ENCODE measurements around the gene MAGI2. TPM values are rescaled to one million over a fixed set of nuclear protein-coding genes. Genes with fewer than 3 reads are reported as not detected.

MAGI2 gene
- total RNA-seq, 2 experiments from 2014 or later, result 0.14 to 0.31 TPM

- no peak for DNase-seq
- Mint-ChIP-seq H3K4me1 (no peaks in the 10 kb centered on the region), H3K27ac (no peak overlapping the region), H3K36me3 (no peaks in the 10 kb centered on the region), H3K4me3 (no peak overlapping the region), H3K27me3 (no peaks in the 10 kb centered on the region), H3K9me3 (peaks cover 1% of the 10 kb centered on the region)
Measured at GRCh38 chr7:78746301-78746700, 707.2 kb downstream of the MAGI2 start.

GRCh38 chr7:78742694-78743093 is 710.8 kb downstream of the MAGI2 start:
- Mint-ChIP-seq H3K4me3 (no peak overlapping the region), H3K27me3 (no peaks in the 10 kb centered on the region), H3K27ac (no peak overlapping the region), H3K9me3 (peaks cover 1% of the 10 kb centered on the region), H3K4me1 (no peaks in the 10 kb centered on the region), H3K36me3 (no peaks in the 10 kb centered on the region)
- DNase-seq, result no peak

- no peak overlapping the region for H3K27ac Mint-ChIP-seq
- H3K9me3 Mint-ChIP-seq, result no peaks in the 10 kb centered on the region
- no peak overlapping the region for H3K4me3 Mint-ChIP-seq
- H3K36me3 Mint-ChIP-seq, result no peaks in the 10 kb centered on the region
- no peak for DNase-seq
- no peaks in the 10 kb centered on the region for H3K27me3 Mint-ChIP-seq
- no peaks in the 10 kb centered on the region for H3K4me1 Mint-ChIP-seq
Measured at GRCh38 chr7:78736548-78736947, 716.9 kb downstream of the MAGI2 start.

- Mint-ChIP-seq H3K4me3 (no peak overlapping the region), H3K36me3 (no peaks in the 10 kb centered on the region), H3K4me1 (no peaks in the 10 kb centered on the region), H3K9me3 (no peaks in the 10 kb centered on the region), H3K27me3 (no peaks in the 10 kb centered on the region), H3K27ac (no peak overlapping the region)
- no peak for DNase-seq
Measured at GRCh38 chr7:78734626-78735025, 718.8 kb downstream of the MAGI2 start.

- H3K4me3 Mint-ChIP-seq, result no peak overlapping the region
- no peaks in the 10 kb centered on the region for H3K36me3 Mint-ChIP-seq
- no peaks in the 10 kb centered on the region for H3K4me1 Mint-ChIP-seq
- no peaks in the 10 kb centered on the region for H3K27me3 Mint-ChIP-seq
- no peak for DNase-seq
- H3K9me3 Mint-ChIP-seq, result no peaks in the 10 kb centered on the region
- H3K27ac Mint-ChIP-seq, result no peak overlapping the region
Measured at GRCh38 chr7:78720066-78720465, 733.4 kb downstream of the MAGI2 start.

- no peaks in the 10 kb centered on the region for H3K4me1 Mint-ChIP-seq
- no peaks in the 10 kb centered on the region for H3K9me3 Mint-ChIP-seq
- H3K4me3 Mint-ChIP-seq, result no peak overlapping the region
- H3K27ac Mint-ChIP-seq, result no peak overlapping the region
- no peaks in the 10 kb centered on the region for H3K27me3 Mint-ChIP-seq
- H3K36me3 Mint-ChIP-seq, result no peaks in the 10 kb centered on the region
- no peak for DNase-seq
Measured at GRCh38 chr7:78718212-78718611, 735.3 kb downstream of the MAGI2 start.

GRCh38 chr7:78716876-78717275 is 736.6 kb downstream of the MAGI2 start:
- Mint-ChIP-seq H3K27ac (no peak overlapping the region), H3K4me3 (no peak overlapping the region), H3K4me1 (no peaks in the 10 kb centered on the region), H3K9me3 (peaks cover 4% of the 10 kb centered on the region), H3K27me3 (no peaks in the 10 kb centered on the region), H3K36me3 (no peaks in the 10 kb centered on the region)
- no peak for DNase-seq

GRCh38 chr7:78714356-78714755 is 739.1 kb downstream of the MAGI2 start:
- DNase-seq, result no peak
- no peak overlapping the region for H3K27ac Mint-ChIP-seq
- no peak overlapping the region for H3K4me3 Mint-ChIP-seq
- H3K27me3 Mint-ChIP-seq, result no peaks in the 10 kb centered on the region
- peaks cover 4% of the 10 kb centered on the region for H3K9me3 Mint-ChIP-seq
- H3K4me1 Mint-ChIP-seq, result no peaks in the 10 kb centered on the region
- no peaks in the 10 kb centered on the region for H3K36me3 Mint-ChIP-seq

GRCh38 chr7:78712111-78712510 is 741.4 kb downstream of the MAGI2 start:
- no peak overlapping the region for H3K4me3 Mint-ChIP-seq
- H3K9me3 Mint-ChIP-seq, result peaks cover 4% of the 10 kb centered on the region
- DNase-seq, result no peak
- no peaks in the 10 kb centered on the region for H3K36me3 Mint-ChIP-seq
- H3K27me3 Mint-ChIP-seq, result no peaks in the 10 kb centered on the region
- no peak overlapping the region for H3K27ac Mint-ChIP-seq
- H3K4me1 Mint-ChIP-seq, result no peaks in the 10 kb centered on the region

GRCh38 chr7:78709658-78710057 is 743.8 kb downstream of the MAGI2 start:
- peaks cover 4% of the 10 kb centered on the region for H3K9me3 Mint-ChIP-seq

GRCh38 chr7:78704504-78704903 is 749.0 kb downstream of the MAGI2 start:
- no peak overlapping the region for H3K4me3 Mint-ChIP-seq
- H3K27ac Mint-ChIP-seq, result no peak overlapping the region
- no peaks in the 10 kb centered on the region for H3K36me3 Mint-ChIP-seq
- H3K27me3 Mint-ChIP-seq, result no peaks in the 10 kb centered on the region
- DNase-seq, result no peak
- peaks cover 5% of the 10 kb centered on the region for H3K9me3 Mint-ChIP-seq
- no peaks in the 10 kb centered on the region for H3K4me1 Mint-ChIP-seq

More at GRCh38 chr7:78709658-78710057, 743.8 kb downstream of the MAGI2 start:
- Mint-ChIP-seq H3K27me3 (no peaks in the 10 kb centered on the region), H3K36me3 (no peaks in the 10 kb centered on the region), H3K27ac (no peak overlapping the region), H3K4me3 (no peak overlapping the region), H3K4me1 (no peaks in the 10 kb centered on the region)
- no peak for DNase-seq

- no peaks in the 10 kb centered on the region for H3K4me1 Mint-ChIP-seq
- no peaks in the 10 kb centered on the region for H3K27me3 Mint-ChIP-seq
- H3K9me3 Mint-ChIP-seq, result peaks cover 5% of the 10 kb centered on the region
- no peak overlapping the region for H3K4me3 Mint-ChIP-seq
- H3K36me3 Mint-ChIP-seq, result no peaks in the 10 kb centered on the region
- DNase-seq, result no peak
- H3K27ac Mint-ChIP-seq, result no peak overlapping the region
Measured at GRCh38 chr7:78703391-78703790, 750.1 kb downstream of the MAGI2 start.

GRCh38 chr7:78702770-78703169 is 750.7 kb downstream of the MAGI2 start:
- no peak overlapping the region for H3K4me3 Mint-ChIP-seq
- DNase-seq, result no peak
- H3K4me1 Mint-ChIP-seq, result no peaks in the 10 kb centered on the region
- H3K36me3 Mint-ChIP-seq, result no peaks in the 10 kb centered on the region
- H3K9me3 Mint-ChIP-seq, result peaks cover 5% of the 10 kb centered on the region
- no peak overlapping the region for H3K27ac Mint-ChIP-seq
- no peaks in the 10 kb centered on the region for H3K27me3 Mint-ChIP-seq

GRCh38 chr7:78695826-78696225 is 757.6 kb downstream of the MAGI2 start:
- H3K27ac Mint-ChIP-seq, result no peak overlapping the region
- H3K27me3 Mint-ChIP-seq, result no peaks in the 10 kb centered on the region
- no peaks in the 10 kb centered on the region for H3K4me1 Mint-ChIP-seq
- no peak overlapping the region for H3K4me3 Mint-ChIP-seq
- no peak for DNase-seq
- no peaks in the 10 kb centered on the region for H3K9me3 Mint-ChIP-seq
- no peaks in the 10 kb centered on the region for H3K36me3 Mint-ChIP-seq

- Mint-ChIP-seq H3K36me3 (no peaks in the 10 kb centered on the region), H3K4me3 (no peak overlapping the region), H3K4me1 (no peaks in the 10 kb centered on the region), H3K9me3 (no peaks in the 10 kb centered on the region), H3K27me3 (no peaks in the 10 kb centered on the region), H3K27ac (no peak overlapping the region)
- no peak for DNase-seq
Measured at GRCh38 chr7:78691584-78691983, 761.9 kb downstream of the MAGI2 start.

- no peaks in the 10 kb centered on the region for H3K9me3 Mint-ChIP-seq
- no peak for DNase-seq
- no peak overlapping the region for H3K27ac Mint-ChIP-seq
- H3K4me3 Mint-ChIP-seq, result no peak overlapping the region
- H3K36me3 Mint-ChIP-seq, result no peaks in the 10 kb centered on the region
- no peaks in the 10 kb centered on the region for H3K4me1 Mint-ChIP-seq
- H3K27me3 Mint-ChIP-seq, result no peaks in the 10 kb centered on the region
Measured at GRCh38 chr7:78690174-78690573, 763.3 kb downstream of the MAGI2 start.

GRCh38 chr7:78688376-78688775 is 765.1 kb downstream of the MAGI2 start:
- H3K4me1 Mint-ChIP-seq, result no peaks in the 10 kb centered on the region
- no peak overlapping the region for H3K4me3 Mint-ChIP-seq
- H3K36me3 Mint-ChIP-seq, result no peaks in the 10 kb centered on the region
- no peaks in the 10 kb centered on the region for H3K9me3 Mint-ChIP-seq
- H3K27ac Mint-ChIP-seq, result no peak overlapping the region
- H3K27me3 Mint-ChIP-seq, result no peaks in the 10 kb centered on the region
- DNase-seq, result no peak

Data from activated naive CD8-positive, alpha-beta T cell treated with anti-CD3 and anti-CD28 coated beads for 36 hours (primary cell).